ENCODE measurements around the gene ST8SIA1.

Gene ST8SIA1

DNA sequence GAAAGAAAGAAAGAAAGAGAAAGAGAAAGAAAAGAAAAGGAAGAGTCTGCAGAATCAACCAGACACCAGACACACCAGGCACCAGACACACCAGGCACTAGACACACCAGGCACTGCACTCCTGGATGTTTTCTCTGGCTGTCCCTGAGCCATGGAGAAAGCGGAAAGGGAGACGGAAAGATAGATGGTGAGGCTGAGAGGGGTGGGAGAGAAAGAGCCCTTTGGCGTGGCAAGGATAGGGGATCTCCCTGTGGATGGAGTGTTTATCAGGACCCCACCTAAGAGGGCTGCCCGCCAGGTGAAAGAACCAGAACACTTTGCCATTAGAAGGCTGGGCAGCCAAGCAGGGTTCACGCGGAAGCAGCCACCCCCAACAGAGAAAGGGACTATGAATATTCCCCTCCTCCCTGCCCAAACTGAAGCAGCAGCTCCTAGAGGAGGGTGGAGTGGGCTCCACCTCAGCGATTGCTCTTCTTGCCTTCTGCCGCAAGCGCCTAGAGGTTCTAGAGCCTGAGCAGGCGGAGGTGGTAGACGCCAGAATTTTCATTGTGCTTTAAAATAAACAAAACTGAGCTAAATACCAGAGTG, 13.4 kb downstream of the ST8SIA1 start:
- no peak for TF ChIP-seq JUND (IDR thresholded peaks at IDR 0.05; ENCODE audit: low read depth)
- DNase-seq (ENCODE audit: low read depth in 1 of 2, low spot score in 1 of 2): no peak
- in situ Hi-C loops (cut with HindIII; ENCODE audit: low pct_unique_long_range_greater_than_20kb, low sequenced_read_pairs): no loop called here

DNA sequence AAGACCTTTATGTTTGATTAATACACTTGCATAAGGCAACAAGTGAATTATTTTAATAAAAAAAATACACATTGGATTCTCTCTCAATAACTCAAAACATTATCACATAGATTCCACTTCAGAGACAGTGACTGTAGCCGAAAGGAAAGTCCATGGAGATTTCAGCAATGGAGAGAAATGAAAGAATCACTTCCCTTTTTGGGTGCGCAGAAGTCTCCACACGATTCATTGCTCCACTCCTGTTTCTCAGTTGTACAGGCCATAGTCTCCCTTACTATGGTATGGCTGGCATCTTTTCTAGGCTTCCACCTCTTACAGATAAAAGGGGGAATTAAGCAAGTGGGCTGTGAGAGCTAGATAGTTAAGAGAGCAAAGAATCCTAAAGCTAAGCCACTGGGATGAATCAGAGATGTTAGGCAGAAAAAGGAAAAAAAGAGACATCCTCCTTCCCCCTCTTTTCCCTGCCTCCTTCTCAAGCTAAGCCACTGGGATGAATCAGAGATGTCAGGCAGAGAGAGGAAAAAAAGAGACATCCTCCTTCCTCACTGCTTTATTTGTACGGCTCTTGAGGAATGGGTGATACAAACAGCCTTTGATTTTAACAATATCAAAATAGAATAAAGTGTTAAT, 16.3 kb downstream of the ST8SIA1 start:
- in situ Hi-C loops (cut with HindIII; ENCODE audit: low pct_unique_long_range_greater_than_20kb, low sequenced_read_pairs): no loop called here

DNA sequence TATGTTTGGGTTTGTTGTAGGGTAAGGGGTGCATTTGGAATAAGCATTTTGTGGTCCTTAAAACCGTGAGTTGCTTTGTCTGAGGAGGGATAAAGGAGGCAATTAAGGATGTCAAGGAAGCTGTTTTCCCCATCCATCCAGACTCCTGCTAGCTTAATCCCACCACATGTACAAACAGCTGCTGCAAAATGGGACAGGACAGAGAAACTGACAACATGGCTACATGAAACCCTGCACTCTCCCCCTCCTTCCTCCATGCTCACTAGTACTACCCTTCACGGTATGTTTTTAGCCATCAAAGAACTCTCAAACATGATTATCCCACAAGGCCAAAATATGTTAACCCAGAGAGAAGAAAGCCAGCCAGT, 20.6 kb downstream of the ST8SIA1 start:
- no peak for TF ChIP-seq JUND (IDR thresholded peaks at IDR 0.05; ENCODE audit: low read depth)
- in situ Hi-C loops (cut with HindIII; ENCODE audit: low pct_unique_long_range_greater_than_20kb, low sequenced_read_pairs): no loop called here
- DNase-seq (ENCODE audit: low read depth in 1 of 2, low spot score in 1 of 2): no peak

More for the DNA sequence above, 16.3 kb downstream of the ST8SIA1 start:
- TF ChIP-seq JUND (IDR thresholded peaks at IDR 0.05; ENCODE audit: low read depth): no peak
- no peak for DNase-seq (ENCODE audit: low read depth in 1 of 2, low spot score in 1 of 2)

DNA sequence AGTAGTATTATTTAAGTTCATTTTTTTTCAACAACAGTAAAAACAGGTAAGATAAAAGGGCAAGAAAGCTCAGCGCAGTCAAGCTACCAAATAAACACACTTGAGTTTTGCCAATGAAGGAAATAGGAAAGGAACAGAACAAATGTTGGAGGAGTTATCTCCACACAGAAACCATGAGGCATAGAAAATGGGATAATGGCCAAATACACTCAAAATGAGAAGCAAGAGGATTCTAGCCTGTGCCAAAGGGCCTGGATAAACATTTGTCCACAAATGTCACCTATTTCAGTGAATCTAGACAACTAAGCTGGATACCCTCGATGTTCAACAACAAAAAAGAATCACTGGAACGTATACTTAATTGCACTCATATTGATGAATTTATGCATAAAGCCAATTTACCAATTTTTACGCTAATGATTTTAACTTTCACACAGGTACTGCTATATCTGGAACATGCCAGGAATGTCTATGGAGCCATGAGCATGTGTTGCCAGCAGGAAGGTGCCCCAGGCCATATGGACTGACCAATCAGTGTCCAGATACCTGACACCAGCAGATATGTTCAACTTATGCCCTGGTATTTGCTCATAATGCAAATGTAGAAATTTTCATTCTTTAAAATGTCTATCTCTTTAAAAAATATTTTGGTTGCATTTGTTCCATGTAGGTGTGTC, 21.1 kb downstream of the ST8SIA1 start:
- DNase-seq (ENCODE audit: low read depth in 1 of 2, low spot score in 1 of 2): peak in 1 of 2 experiments; percentile 76
- no peak for TF ChIP-seq JUND (IDR thresholded peaks at IDR 0.05; ENCODE audit: low read depth)
- in situ Hi-C loops (cut with HindIII; ENCODE audit: low pct_unique_long_range_greater_than_20kb, low sequenced_read_pairs): no loop called here

DNA sequence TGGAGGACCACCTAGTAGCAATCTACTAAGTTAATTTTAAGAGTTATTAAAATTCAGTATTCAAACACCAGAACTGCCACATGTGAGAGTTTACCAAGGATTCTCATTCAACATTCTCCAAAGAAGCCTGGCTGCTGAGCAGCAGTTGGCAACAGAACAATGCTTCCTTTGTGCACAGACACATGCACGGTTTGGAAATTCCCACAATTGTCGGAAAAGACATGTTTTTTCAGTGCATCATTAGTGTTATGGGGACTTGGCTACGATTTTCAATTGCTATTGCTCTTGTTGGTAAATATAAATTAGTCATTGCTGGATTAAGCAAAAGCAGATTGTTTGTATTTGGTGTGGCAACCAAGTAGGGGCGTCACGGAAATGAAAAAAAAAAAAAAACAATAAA, 22.2 kb downstream of the ST8SIA1 start:
- in situ Hi-C loops (cut with HindIII; ENCODE audit: low pct_unique_long_range_greater_than_20kb, low sequenced_read_pairs): no loop called here
- no peak for TF ChIP-seq JUND (IDR thresholded peaks at IDR 0.05; ENCODE audit: low read depth)
- DNase-seq (ENCODE audit: low read depth in 1 of 2, low spot score in 1 of 2): no peak

DNA sequence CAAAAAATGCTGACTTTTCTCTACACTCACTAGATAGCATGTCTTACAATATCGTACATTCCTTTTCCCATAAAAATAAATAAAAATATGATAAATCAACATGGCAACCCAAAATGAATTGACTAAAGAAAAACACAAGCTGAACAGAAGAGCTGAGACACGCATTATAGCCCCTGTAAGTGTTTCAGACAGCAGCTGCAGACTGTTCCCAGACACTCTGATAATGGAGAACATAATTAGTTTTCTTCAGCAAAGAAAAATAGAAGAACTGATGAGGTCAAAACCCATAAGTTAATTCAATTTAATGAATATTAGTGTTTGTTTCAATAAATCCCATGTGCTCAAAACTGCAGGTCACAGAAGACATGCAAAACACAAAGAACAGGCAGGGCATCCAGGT, 23.8 kb downstream of the ST8SIA1 start:
- in situ Hi-C loops (cut with HindIII; ENCODE audit: low pct_unique_long_range_greater_than_20kb, low sequenced_read_pairs): no loop called here
- DNase-seq (ENCODE audit: low read depth in 1 of 2, low spot score in 1 of 2): no peak
- TF ChIP-seq JUND (IDR thresholded peaks at IDR 0.05; ENCODE audit: low read depth): no peak

DNA sequence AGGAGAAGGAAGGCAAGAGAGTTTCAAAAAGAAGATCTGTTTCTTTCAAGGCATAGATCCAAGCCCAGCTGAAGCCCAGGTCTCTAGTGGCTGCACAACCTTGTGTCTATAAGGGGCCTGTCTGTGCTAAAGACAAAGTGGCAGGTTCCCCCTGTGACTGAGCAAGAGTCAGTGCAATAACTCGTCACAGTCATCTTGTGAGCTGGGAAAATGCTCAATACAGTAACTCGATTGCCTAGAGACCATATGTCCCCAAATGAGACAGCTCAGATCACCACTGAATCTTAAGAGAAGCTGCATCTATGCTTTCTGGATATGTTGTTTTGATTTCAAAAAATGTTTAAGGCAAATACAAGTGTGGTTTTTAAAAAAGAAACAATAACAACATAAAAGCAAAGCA, 24.2 kb downstream of the ST8SIA1 start:
- in situ Hi-C loops (cut with HindIII; ENCODE audit: low pct_unique_long_range_greater_than_20kb, low sequenced_read_pairs): no loop called here
- no peak for TF ChIP-seq JUND (IDR thresholded peaks at IDR 0.05; ENCODE audit: low read depth)

DNA sequence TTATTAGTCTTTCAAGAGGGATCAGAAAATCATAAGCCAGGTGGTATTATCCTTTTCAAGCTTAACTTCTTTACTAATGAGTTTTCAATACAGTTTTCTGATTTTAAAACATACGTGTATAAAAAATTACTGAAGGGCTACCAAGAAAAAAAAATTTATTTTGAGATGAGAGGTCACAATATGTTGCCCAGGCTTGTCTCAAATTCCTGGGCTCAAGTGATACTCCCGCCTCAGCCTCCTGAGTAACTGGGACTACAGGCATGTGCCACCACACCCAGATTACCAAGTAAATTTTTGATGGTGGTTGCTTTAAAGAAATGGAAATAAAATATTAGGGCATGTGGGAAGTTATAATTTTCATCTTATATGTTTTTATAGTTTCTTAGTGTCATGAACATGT, 26.7 kb downstream of the ST8SIA1 start:
- TF ChIP-seq JUND (IDR thresholded peaks at IDR 0.05; ENCODE audit: low read depth): no peak
- in situ Hi-C loops (cut with HindIII; ENCODE audit: low pct_unique_long_range_greater_than_20kb, low sequenced_read_pairs): no loop called here
- no peak for DNase-seq (ENCODE audit: low read depth in 1 of 2, low spot score in 1 of 2)

More for the DNA sequence above, 24.2 kb downstream of the ST8SIA1 start:
- no peak for DNase-seq (ENCODE audit: low read depth in 1 of 2, low spot score in 1 of 2)

DNA sequence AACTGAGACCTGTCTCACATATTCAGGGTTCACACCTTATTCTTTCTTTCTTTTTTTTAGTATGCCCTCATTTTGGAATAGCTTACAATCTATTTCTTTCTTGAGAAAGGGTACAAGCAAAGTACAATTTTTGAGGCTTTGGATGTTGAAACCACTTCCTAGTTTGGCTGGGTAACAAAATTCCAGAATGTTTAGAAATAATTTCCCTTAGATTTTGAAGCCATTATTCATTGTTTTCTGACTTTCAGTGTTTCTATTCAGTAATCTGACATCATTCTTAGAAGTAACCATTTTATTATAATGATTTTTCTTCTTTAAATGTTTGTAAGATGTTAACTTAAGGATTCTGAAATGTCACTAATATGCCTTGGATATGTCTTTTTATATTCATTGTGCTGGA, 28.2 kb downstream of the ST8SIA1 start:
- no peak for DNase-seq (ENCODE audit: low read depth in 1 of 2, low spot score in 1 of 2)
- TF ChIP-seq JUND (IDR thresholded peaks at IDR 0.05; ENCODE audit: low read depth): no peak
- in situ Hi-C loops (cut with HindIII; ENCODE audit: low pct_unique_long_range_greater_than_20kb, low sequenced_read_pairs): no loop called here

DNA sequence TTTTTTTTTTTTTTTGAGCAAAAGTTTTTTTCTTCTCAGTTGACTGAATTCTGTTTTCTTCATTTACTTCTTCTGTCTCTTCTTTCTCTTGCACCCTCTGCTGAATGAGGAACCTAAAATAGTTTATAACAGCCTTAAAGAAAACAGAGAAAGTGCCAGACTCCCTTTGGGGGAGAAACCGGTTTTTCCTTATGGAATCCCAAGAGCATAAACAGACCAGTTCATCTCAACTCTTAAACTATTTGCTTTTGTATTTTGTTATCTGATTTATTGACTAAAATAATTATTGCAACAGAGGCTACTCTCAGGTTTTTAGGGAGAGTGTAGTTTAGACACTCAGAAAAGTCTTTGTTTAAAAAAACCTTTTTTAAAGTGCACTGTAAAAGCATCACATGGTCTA, 30.2 kb downstream of the ST8SIA1 start:
- in situ Hi-C loops (cut with HindIII; ENCODE audit: low pct_unique_long_range_greater_than_20kb, low sequenced_read_pairs): no loop called here
- peak; percentile 40; the same call in 1 of the 2 replicates for TF ChIP-seq JUND (IDR thresholded peaks at IDR 0.05; ENCODE audit: low read depth)
- peak in 1 of 2 experiments; percentile 77 for DNase-seq (ENCODE audit: low read depth in 1 of 2, low spot score in 1 of 2)

DNA sequence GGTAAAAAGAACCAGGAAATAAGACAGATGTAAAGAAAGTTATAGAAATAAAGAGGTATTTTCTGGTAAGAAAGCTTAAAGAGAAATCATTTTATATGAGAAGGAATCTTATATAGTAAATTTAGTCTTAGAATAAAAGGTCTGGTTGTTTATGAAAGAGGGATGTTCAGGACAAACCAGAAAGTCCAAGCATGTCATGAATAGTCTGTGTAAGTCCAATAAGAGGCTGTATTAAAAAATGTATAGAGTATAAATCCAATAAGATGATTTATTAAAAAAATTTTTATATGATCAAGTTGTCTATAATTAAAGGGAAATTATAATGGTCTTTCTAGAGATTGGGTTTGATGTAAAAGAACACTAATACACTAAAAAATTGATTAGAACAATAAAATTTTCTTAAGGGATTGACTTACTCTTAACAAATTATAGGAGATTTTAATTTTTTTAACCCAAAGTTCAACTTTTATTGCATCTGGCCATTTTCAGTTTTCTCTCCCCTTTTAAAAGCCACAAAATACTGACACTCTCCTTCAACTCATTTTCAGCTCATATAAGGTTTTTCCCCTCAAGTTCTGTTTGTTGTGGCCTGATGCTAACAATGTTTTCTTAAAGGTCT, 35.1 kb downstream of the ST8SIA1 start:
- TF ChIP-seq JUND (IDR thresholded peaks at IDR 0.05; ENCODE audit: low read depth): no peak
- peak in 1 of 2 experiments; percentile 61 for DNase-seq (ENCODE audit: low read depth in 1 of 2, low spot score in 1 of 2)
- in situ Hi-C loops (cut with HindIII; ENCODE audit: low pct_unique_long_range_greater_than_20kb, low sequenced_read_pairs): no loop called here

DNA sequence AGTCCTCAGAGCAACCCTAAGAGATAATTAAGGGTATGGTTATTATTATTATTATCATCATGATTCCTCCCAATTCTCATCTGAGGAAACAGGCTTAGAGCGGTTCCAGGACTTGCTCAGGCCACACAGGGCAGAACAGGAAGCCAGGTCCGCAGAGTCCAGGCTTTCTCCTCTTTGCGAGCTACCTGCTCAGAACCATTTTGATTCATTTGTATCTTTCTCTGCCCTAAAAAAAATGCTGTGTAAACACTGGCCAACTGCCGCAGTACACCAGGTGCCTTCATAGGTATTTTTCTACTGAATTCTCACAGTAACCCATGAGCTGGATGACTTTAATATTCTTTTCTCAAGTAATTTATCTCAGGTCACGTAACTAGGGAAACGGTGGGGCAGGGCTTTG, 45.3 kb downstream of the ST8SIA1 start:
- no peak for TF ChIP-seq JUND (IDR thresholded peaks at IDR 0.05; ENCODE audit: low read depth)
- no peak for DNase-seq (ENCODE audit: low read depth in 1 of 2, low spot score in 1 of 2)
- in situ Hi-C loops (cut with HindIII; ENCODE audit: low pct_unique_long_range_greater_than_20kb, low sequenced_read_pairs): no loop called here

Measured in T47D (cell line).